Occipital lobe (tissue), 3 donors: ENCODE data around the gene VGLL1. TPM values are rescaled to one million over a fixed set of nuclear protein-coding genes. Genes with fewer than 3 reads are reported as not detected.

Experiments
- DNase-seq: peaks from one replicate; lab custom pipeline; 2025; lab: John Stamatoyannopoulos, UW
- small RNA-seq: library from RNA; depleted of rRNA; stranded (forward); fragments of <200 nt; gene quantifications from one replicate; pipeline ENCODE3, GENCODE V24; 2014
- total RNA-seq: library from RNA; depleted of rRNA; stranded (reverse); fragments of >200 nt; gene quantifications from one replicate; pipeline ENCODE4 v1.2.3, GENCODE V29; 2014

Gene VGLL1
- total RNA-seq, 1 donor from 2014 or later: not detected

DNA sequence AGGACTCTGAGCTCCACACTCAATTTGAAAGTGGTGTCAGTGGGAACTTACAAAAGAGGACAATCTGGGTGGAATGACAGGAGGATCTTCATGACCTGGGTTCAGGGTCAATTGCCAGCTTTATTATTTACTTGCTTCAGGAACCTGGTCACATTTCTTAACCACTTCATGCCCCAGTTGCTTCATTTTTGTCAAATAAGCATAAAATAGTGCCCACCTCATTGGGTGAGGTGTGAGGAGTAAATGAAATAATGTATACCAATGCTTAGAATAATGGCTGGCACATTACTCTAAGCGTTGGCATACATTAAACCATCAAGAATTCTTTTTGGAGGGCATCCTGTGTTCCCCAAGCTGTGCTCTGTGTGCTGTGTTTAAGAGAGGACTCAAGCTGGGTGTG lies 19.4 kb downstream of the VGLL1 start:
- DNase-seq: no peak

GRCh38 chrX:136555694-136556093 lies 23.7 kb downstream of the VGLL1 start:
- no peak for DNase-seq

DNA sequence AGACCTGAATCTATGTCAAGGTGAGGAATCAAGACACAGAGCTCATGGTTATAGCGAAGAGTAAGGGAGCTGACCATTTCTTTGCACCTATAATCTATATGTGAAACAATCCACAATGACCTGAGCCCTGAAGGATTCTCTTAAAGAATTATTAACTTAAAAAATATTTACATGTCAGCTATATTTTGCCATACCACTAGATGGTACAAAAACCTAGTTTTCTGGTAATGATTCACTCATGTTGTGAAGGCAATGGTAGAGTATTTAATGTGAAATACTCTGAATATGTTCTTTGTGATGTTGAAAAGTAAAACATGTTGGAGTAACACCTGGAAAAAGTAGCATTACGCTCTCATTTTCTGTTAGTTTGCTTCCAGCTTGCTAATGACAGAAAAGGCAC lies 40.0 kb downstream of the VGLL1 start:
- DNase-seq: no peak

DNA sequence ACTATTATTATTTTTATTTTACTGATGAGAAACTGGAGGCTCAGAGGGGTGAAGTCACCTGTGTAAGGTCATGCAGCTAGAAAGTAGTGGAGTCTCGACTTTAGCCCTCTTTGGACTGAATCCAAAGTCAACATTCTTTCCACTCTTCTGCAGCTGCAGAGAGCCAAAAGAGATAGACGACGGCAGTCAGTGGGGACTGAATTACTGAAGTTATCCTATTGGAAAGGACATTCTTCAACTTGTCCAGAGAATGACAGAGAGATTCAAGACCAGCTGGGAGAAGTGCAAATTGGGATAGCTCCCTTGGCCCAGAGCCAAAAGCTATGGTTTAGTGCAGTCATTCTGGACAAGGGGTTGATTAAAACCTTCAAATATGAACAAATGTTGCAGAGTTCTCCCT lies 42.5 kb downstream of the VGLL1 start:
- no peak for DNase-seq

GRCh38 chrX:136577552-136577951 lies 45.5 kb downstream of the VGLL1 start:
- DNase-seq: peak; percentile 6

DNA sequence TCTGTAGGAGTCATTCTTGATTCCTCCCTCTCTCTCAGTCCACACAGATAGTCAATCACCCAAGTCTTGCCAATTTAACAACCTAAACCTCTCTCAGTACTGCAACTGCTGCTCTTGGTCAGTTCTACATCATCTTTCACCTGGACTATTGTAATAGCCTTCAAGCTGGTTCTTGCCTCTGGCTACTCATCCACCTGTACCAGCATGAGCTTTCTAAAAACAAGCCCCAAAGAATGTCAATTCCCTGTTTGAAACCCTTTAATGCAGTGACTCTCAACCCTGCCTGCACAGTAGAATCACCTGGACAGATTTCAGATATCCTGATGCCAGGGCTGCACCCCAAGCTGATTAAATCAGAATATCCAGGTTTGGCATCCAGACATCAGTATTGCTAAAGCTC lies 48.3 kb downstream of the VGLL1 start:
- no peak for DNase-seq

DNA sequence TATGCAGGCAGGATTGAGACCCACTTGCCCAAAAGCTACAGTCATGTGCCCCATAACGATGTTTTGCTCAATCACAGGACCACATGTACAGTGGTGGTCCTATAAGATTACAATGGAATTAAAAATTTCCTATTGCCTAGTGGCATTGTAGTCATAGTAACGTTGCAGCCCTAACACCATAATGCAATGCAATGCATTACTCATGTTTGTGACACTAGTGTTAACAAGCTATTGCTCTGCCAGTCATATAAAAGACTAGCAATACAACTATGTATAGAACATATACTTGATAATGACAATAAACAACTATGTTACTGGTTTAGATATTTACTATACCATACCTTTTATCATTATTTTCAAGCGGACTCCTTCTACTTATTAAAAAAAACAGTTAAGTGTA lies 50.6 kb downstream of the VGLL1 start:
- no peak for DNase-seq

GRCh38 chrX:136584545-136584944 lies 52.5 kb downstream of the VGLL1 start:
- DNase-seq: no peak

DNA sequence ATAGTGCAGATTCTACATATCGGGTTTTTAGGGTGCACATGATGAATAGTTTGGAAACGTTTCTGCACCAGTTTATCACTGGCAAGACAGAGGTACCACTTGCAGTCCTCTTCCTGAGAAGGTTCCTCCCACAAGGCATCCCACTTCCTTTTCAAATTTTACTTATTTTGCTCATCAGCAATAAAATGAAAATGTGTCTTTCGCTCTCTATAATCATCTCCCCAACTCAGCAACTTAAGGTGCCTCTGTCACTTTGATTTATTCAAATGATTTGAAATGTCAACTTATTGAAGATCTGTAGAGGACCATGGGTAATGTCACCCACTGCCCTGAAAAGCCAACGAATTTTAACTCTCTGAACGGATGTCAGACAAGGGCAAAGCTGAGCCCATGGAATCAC lies 53.2 kb downstream of the VGLL1 start:
- no peak for DNase-seq

DNA sequence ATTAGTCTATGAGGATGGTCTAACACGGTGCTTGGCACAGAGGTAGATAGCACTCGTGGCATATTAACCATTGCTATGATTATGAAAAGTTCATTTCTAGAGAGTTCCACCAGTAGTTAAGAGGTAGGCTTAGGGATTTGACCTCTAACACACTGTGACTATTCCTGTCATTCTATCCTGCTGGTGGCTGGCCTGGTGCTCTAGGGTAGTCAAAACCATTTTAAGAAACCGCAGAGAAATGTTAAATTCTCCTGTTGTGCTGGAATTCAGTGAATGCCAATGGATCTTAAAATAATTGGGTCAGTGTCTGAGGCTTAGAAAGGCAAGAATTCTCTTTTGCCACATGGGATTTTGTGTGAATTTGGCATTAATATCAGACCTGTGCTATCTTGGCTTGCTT lies 53.9 kb downstream of the VGLL1 start:
- DNase-seq: no peak

DNA sequence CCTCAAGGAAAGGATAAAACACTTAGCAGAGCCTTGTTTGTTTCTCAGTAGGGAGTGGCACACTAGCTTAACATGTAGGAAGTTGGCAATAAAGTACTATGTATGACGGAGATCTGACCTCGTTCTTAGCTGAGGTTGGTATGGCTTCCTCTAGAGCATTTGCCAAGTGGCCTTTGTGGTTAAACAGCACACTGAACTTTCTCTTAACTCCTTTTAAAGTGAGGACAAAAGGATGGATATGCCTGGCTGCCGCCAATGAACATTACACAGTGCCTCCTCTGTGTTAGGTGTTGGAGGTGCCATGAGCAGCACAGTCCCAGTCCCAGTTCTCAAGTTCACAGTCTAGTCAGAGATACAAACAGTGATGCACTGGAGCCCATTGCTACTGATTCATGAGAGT lies 54.4 kb downstream of the VGLL1 start:
- DNase-seq: no peak

- no peak for DNase-seq
Measured at GRCh38 chrX:136587532-136587931, 55.5 kb downstream of the VGLL1 start.

- DNase-seq: no peak
Measured at GRCh38 chrX:136588036-136588435, 56.0 kb downstream of the VGLL1 start.

DNA sequence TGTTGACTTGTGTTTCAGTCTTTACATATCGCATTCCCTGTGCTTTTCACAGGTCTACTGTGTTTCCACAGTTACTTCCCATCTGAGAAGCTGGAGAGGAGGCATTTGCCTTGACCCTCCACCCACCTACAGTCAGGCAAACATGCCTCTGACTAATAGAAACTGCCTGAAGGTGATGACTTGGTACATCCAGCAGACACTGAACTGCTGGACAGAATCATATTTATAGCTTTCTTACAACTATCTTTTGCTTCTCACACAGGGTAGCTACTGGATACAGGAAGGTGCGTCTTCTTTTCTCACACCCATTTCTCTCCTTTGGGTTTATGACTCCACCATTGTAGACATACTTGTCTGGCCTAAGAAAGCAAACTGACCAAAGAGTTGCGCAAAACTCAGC lies 58.0 kb downstream of the VGLL1 start:
- no peak for DNase-seq

- no peak for DNase-seq
Measured at GRCh38 chrX:136597356-136597755, 65.3 kb downstream of the VGLL1 start.

DNA sequence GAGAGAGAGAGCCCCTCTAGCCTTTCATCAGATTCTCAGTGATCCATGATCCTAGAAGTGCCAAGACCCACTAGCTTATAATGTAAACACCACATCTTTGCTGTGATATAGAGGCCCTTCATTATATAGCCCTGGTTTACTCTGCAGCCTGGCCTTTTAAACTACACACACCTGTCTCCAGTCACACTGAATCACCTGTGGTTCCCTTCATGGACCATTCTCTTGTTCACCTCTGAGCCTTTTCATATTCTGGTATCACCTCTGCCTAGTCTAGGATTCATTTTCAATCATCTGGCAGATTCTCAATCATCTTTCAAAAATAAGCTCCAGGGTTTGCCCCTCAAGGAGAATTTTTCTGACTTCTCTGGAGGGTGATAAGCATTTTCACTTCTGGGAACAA lies 65.9 kb downstream of the VGLL1 start:
- no peak for DNase-seq

DNA sequence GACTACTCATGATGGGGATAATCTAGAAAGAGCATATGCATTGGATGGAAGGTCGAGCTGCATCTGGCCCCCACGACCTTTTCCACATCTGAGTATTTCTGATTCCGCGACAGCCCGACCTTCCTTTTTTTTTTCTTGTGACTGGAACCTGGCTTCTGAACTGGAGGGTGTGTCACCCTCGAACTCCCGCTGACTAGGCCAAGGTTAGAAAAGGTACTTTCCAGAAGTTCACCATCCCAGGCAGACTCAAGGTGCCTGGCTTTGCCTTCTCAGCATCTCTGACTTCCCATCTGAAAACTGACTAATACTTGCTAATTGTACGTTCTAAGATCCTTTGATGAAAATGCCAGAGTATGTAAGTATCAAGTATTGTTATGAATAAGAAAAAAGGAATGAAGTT lies 66.6 kb downstream of the VGLL1 start:
- no peak for DNase-seq

GRCh38 chrX:136600059-136600458 lies 68.0 kb downstream of the VGLL1 start:
- no peak for DNase-seq

Small RNAs within 50 kb of the gene (small RNA-seq; reads per million reads assigned to genes)
- gene MIR934: not detected
- gene RF00019: not detected
- gene RNU6-320P: not detected

Other genes starting within 250 kb of the VGLL1 start
- not detected for gene ADGRG4, start 231.3 kb upstream of the VGLL1 start, total RNA-seq
- not detected for gene BRS3, start 44.3 kb upstream of the VGLL1 start, total RNA-seq
- 67.4 TPM for gene HTATSF1, start 34.6 kb upstream of the VGLL1 start, total RNA-seq
- gene CD40LG, start 115.9 kb downstream of the VGLL1 start, total RNA-seq: not detected
- gene ARHGEF6, start 248.7 kb downstream of the VGLL1 start, total RNA-seq: 23.1 TPM